SK-N-SH treated with all-trans-retinoic acid at 6 μM for 48 hours (cell line): ENCODE measurements around the gene TRPM1.
A peak's percentile ranks its signal among the peaks of the same experiment; 100 is the strongest.

Experiments
- ATAC-seq: fragments of 200-7000 bp; cut with Tn5 transposase; 3 replicates; pipeline ENCODE4 v1.9.1; 2020; ENCODE audit warnings: mild to moderate bottlenecking, moderate library complexity
- ARNTL ChIP-seq: fragments of 450-650 bp; formaldehyde crosslinking; IDR thresholded peaks from 2 replicates; pipeline ENCODE4 v1.5.0; 2020; ENCODE audit warnings: low read depth, mild to moderate bottlenecking, moderate library complexity, borderline replicate concordance
- BACH2 ChIP-seq: fragments of 250-450 bp; sonication (Bioruptor Pico); IDR thresholded peaks from 2 replicates; pipeline ENCODE4 v1.9.0; 2021; ENCODE audit warnings: mild to moderate bottlenecking, borderline replicate concordance
- ESRRG ChIP-seq: fragments of 250-450 bp; sonication (Bioruptor Pico); IDR thresholded peaks from 2 replicates; pipeline ENCODE4 v1.6.1; 2021; ENCODE audit warnings: mild to moderate bottlenecking
- GLIS3 ChIP-seq: fragments of 250-450 bp; sonication (Bioruptor Pico); IDR thresholded peaks from 2 replicates; pipeline ENCODE4 v1.5.0; 2020; ENCODE audit warnings: mild to moderate bottlenecking, moderate library complexity
- ISL1 ChIP-seq: fragments of 250-450 bp; sonication (Bioruptor Pico); IDR thresholded peaks from 2 replicates; pipeline ENCODE4 v2.1.2; 2022; ENCODE audit warnings: mild to moderate bottlenecking, moderate library complexity
- OSR1 ChIP-seq: fragments of 250-450 bp; sonication (Bioruptor Pico); IDR thresholded peaks from 2 replicates; pipeline ENCODE4 v1.8.0; 2022; ENCODE audit warnings: moderate library complexity, mild to moderate bottlenecking, inconsistent platforms
- PPARA ChIP-seq: fragments of 250-450 bp; sonication (Bioruptor Pico); IDR thresholded peaks from 2 replicates; pipeline ENCODE4 v1.5.0; 2020; ENCODE audit warnings: mild to moderate bottlenecking, borderline replicate concordance
- RARB ChIP-seq: fragments of 250-450 bp; sonication (Bioruptor Pico); IDR thresholded peaks from 2 replicates; pipeline ENCODE4 v1.8.0; 2021; ENCODE audit warnings: mild to moderate bottlenecking, moderate library complexity
- SNAI2 ChIP-seq: fragments of 250-450 bp; sonication (Bioruptor Pico); IDR thresholded peaks from 2 replicates; pipeline ENCODE4 v1.5.0; 2020; ENCODE audit warnings: mild to moderate bottlenecking, moderate library complexity
- TCF4 ChIP-seq: fragments of 250-450 bp; sonication (Bioruptor Pico); IDR thresholded peaks from 2 replicates; pipeline ENCODE4 v1.8.0; 2021; ENCODE audit warnings: mild to moderate bottlenecking, moderate library complexity, borderline replicate concordance
- TOX ChIP-seq: fragments of 250-450 bp; sonication (Bioruptor Pico); IDR thresholded peaks from 2 replicates; pipeline ENCODE4 v1.8.0; 2021; ENCODE audit warnings: mild to moderate bottlenecking, moderate library complexity, borderline replicate concordance
- ZC3H10 ChIP-seq: fragments of 250-450 bp; sonication (Bioruptor Pico); IDR thresholded peaks from 2 replicates; pipeline ENCODE4 v1.5.1; 2021; ENCODE audit warnings: mild to moderate bottlenecking, moderate library complexity
- ZFP3 ChIP-seq: fragments of 250-450 bp; sonication (Bioruptor Pico); IDR thresholded peaks from 2 replicates; pipeline ENCODE4 v1.5.0; 2020; ENCODE audit warnings: mild to moderate bottlenecking, moderate library complexity
- ZFP30 ChIP-seq: fragments of 450-650 bp; formaldehyde crosslinking; IDR thresholded peaks from 2 replicates; pipeline ENCODE4 v1.5.0; 2022; ENCODE audit warnings: mild to moderate bottlenecking, moderate library complexity
- ZNF565 ChIP-seq: fragments of 450-650 bp; formaldehyde crosslinking; conservative IDR thresholded peaks from 2 replicates; pipeline ENCODE4 v1.5.0; 2020; ENCODE audit warnings: low read depth, mild to moderate bottlenecking, moderate library complexity
- ZNF70 ChIP-seq: fragments of 450-650 bp; formaldehyde crosslinking; IDR thresholded peaks from 2 replicates; pipeline ENCODE4 v1.5.0; 2020; ENCODE audit warnings: mild to moderate bottlenecking, moderate library complexity
- ZNF8 ChIP-seq: fragments of 450-650 bp; formaldehyde crosslinking; IDR thresholded peaks from 2 replicates; pipeline ENCODE4 v1.5.0; 2020; ENCODE audit warnings: mild to moderate bottlenecking, moderate library complexity
- TF ChIP-seq, protein P1 (sequence below): fragments of 250-450 bp; sonication (Bioruptor Pico); IDR thresholded peaks from 2 replicates; pipeline ENCODE4 v1.8.0; 2021; ENCODE audit warnings: low read depth, mild to moderate bottlenecking, moderate library complexity, borderline replicate concordance
- TF ChIP-seq, protein P2 (sequence below): fragments of 250-450 bp; sonication (Bioruptor Pico); IDR thresholded peaks from 2 replicates; pipeline ENCODE4 v1.5.1; 2021; ENCODE audit warnings: mild to moderate bottlenecking, moderate library complexity
- TF ChIP-seq, protein P3 (sequence below): fragments of 250-450 bp; sonication (Bioruptor Pico); IDR thresholded peaks from 2 replicates; pipeline ENCODE4 v1.5.0; 2020; ENCODE audit warnings: mild to moderate bottlenecking, moderate library complexity
- TF ChIP-seq, protein P4 (sequence below): fragments of 250-450 bp; sonication (Bioruptor Pico); IDR thresholded peaks from 2 replicates; pipeline ENCODE4 v1.8.0; 2020; ENCODE audit warnings: mild to moderate bottlenecking, moderate library complexity, borderline replicate concordance

The TRPM1 gene

DNA sequence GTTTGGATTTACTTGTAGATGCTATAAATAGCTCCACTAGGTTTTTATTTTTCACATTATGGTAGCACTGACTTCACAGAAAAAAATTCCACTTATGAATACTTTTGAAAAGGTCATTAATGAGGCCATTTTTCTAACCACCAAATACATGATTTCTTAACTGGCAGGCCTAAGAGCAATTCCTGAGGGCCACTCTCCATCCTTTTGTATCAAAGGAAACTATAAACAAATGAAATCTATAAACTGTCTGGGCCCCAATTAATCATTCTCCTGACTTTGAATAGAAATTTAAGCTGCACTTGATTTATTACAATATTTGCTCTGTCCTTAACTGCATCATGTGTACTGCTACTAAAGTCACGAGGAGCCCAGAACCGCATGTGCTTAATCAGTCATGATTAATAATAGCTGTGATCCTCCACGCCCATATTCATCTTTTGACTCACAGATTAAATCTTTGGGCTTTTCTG, 85.0 kb downstream of the TRPM1 start:
- peak; percentile 86 for ATAC-seq
- no peak for TF ChIP-seq SNAI2 (CRISPR knock-in tag)
- TF ChIP-seq ISL1, result peak; percentile 26; the same call in 1 of the 2 replicates
- TF ChIP-seq ZFP30 (CRISPR knock-in tag), result no peak
- TF ChIP-seq ZC3H10, result 0 out of 2 replicates have a peak, but pooled peaks have one; percentile 15

DNA sequence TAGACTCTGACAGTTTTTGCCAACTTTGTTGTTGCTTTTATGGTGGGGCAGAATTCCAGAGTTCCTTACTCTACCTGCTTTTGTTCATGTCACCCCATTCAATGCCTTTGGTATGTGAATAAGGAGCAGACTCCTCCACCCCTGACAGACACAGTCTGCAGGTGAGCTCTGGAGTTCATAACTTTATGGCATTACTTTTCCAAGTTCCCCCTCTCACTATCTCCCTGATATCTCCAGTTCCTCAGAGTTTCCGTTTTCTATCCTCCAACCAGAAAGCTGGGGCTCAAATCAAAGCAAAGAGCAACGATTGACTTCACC, 87.0 kb downstream of the TRPM1 start:
- no peak for TF ChIP-seq ARNTL (CRISPR knock-in tag)
- TF ChIP-seq ESRRG (CRISPR knock-in tag), result no peak
- TF ChIP-seq, protein P1, sequence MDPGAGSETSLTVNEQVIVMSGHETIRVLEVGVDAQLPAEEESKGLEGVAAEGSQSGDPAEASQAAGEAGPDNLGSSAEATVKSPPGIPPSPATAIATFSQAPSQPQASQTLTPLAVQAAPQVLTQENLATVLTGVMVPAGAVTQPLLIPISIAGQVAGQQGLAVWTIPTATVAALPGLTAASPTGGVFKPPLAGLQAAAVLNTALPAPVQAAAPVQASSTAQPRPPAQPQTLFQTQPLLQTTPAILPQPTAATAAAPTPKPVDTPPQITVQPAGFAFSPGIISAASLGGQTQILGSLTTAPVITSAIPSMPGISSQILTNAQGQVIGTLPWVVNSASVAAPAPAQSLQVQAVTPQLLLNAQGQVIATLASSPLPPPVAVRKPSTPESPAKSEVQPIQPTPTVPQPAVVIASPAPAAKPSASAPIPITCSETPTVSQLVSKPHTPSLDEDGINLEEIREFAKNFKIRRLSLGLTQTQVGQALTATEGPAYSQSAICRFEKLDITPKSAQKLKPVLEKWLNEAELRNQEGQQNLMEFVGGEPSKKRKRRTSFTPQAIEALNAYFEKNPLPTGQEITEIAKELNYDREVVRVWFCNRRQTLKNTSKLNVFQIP, result no peak
- TF ChIP-seq ZFP3, result no peak
- TF ChIP-seq ZNF70 (CRISPR knock-in tag), result no peak
- no peak for TF ChIP-seq ZNF565 (CRISPR knock-in tag)
- TF ChIP-seq TOX (CRISPR knock-in tag), result no peak
- no peak for TF ChIP-seq SNAI2 (CRISPR knock-in tag)
- no peak for TF ChIP-seq ZFP30 (CRISPR knock-in tag)
- TF ChIP-seq, protein P2, sequence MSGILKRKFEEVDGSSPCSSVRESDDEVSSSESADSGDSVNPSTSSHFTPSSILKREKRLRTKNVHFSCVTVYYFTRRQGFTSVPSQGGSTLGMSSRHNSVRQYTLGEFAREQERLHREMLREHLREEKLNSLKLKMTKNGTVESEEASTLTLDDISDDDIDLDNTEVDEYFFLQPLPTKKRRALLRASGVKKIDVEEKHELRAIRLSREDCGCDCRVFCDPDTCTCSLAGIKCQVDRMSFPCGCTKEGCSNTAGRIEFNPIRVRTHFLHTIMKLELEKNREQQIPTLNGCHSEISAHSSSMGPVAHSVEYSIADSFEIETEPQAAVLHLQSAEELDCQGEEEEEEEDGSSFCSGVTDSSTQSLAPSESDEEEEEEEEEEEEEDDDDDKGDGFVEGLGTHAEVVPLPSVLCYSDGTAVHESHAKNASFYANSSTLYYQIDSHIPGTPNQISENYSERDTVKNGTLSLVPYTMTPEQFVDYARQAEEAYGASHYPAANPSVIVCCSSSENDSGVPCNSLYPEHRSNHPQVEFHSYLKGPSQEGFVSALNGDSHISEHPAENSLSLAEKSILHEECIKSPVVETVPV (CRISPR knock-in tag), result no peak
- TF ChIP-seq, protein P3, sequence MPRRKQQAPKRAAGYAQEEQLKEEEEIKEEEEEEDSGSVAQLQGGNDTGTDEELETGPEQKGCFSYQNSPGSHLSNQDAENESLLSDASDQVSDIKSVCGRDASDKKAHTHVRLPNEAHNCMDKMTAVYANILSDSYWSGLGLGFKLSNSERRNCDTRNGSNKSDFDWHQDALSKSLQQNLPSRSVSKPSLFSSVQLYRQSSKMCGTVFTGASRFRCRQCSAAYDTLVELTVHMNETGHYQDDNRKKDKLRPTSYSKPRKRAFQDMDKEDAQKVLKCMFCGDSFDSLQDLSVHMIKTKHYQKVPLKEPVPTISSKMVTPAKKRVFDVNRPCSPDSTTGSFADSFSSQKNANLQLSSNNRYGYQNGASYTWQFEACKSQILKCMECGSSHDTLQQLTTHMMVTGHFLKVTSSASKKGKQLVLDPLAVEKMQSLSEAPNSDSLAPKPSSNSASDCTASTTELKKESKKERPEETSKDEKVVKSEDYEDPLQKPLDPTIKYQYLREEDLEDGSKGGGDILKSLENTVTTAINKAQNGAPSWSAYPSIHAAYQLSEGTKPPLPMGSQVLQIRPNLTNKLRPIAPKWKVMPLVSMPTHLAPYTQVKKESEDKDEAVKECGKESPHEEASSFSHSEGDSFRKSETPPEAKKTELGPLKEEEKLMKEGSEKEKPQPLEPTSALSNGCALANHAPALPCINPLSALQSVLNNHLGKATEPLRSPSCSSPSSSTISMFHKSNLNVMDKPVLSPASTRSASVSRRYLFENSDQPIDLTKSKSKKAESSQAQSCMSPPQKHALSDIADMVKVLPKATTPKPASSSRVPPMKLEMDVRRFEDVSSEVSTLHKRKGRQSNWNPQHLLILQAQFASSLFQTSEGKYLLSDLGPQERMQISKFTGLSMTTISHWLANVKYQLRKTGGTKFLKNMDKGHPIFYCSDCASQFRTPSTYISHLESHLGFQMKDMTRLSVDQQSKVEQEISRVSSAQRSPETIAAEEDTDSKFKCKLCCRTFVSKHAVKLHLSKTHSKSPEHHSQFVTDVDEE (CRISPR knock-in tag), result no peak
- no peak for TF ChIP-seq BACH2 (CRISPR knock-in tag)
- TF ChIP-seq TCF4, result no peak
- TF ChIP-seq GLIS3 (CRISPR knock-in tag), result no peak
- TF ChIP-seq, protein P4, sequence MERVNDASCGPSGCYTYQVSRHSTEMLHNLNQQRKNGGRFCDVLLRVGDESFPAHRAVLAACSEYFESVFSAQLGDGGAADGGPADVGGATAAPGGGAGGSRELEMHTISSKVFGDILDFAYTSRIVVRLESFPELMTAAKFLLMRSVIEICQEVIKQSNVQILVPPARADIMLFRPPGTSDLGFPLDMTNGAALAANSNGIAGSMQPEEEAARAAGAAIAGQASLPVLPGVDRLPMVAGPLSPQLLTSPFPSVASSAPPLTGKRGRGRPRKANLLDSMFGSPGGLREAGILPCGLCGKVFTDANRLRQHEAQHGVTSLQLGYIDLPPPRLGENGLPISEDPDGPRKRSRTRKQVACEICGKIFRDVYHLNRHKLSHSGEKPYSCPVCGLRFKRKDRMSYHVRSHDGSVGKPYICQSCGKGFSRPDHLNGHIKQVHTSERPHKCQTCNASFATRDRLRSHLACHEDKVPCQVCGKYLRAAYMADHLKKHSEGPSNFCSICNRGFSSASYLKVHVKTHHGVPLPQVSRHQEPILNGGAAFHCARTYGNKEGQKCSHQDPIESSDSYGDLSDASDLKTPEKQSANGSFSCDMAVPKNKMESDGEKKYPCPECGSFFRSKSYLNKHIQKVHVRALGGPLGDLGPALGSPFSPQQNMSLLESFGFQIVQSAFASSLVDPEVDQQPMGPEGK (CRISPR knock-in tag), result no peak

DNA sequence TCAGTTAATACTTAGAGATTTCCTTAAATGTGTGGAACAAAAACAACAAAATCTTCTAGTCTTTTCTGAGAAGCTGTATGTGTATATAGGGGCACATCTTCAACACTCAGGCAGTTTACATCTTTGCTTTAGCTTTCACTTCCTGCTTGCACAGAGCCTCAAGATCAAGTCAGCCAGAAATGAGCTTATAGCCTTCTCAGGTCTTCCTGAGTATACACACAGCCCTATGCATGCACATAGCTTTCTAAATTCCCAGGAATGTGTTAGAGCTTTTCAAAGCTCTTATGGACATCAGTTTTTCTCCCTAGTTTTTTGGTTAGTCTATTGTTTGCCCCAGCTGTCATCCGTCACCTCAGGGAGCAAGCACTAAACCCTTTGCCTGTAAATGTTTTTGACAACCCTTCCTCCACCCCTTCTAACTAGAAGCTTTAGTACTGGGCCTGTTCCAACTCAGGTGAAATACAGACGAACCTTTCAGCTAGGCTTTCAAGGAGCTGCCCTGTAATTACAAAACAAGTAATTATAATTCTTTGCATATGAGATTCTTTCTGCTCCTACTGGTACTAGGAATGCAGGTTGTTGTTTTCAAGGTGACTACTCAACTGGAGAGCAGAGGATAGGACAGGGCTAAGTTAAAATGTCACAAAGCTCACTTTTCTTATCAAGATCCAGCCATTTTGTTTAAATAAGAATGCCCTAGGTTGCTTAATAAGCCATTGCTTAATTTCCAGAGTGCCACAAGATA, 87.5 kb downstream of the TRPM1 start:
- ATAC-seq, result no peak
- no peak for TF ChIP-seq OSR1 (CRISPR knock-in tag)
- no peak for TF ChIP-seq RARB (CRISPR knock-in tag)
- TF ChIP-seq PPARA (CRISPR knock-in tag), result no peak
- TF ChIP-seq SNAI2 (CRISPR knock-in tag), result no peak
- no peak for TF ChIP-seq TOX (CRISPR knock-in tag)
- TF ChIP-seq BACH2 (CRISPR knock-in tag), result no peak
- TF ChIP-seq TCF4, result no peak
- TF ChIP-seq, protein P2 (CRISPR knock-in tag), result no peak
- no peak for TF ChIP-seq ZFP3
- TF ChIP-seq ZFP30 (CRISPR knock-in tag), result no peak
- no peak for TF ChIP-seq ARNTL (CRISPR knock-in tag)
- no peak for TF ChIP-seq GLIS3 (CRISPR knock-in tag)
- no peak for TF ChIP-seq ESRRG (CRISPR knock-in tag)
- TF ChIP-seq ISL1, result no peak
- TF ChIP-seq ZNF8 (CRISPR knock-in tag), result no peak
- TF ChIP-seq, protein P4 (CRISPR knock-in tag), result no peak

More for the DNA sequence above, 87.0 kb downstream of the TRPM1 start:
- no peak for ATAC-seq
